GF-D8 (cell line): ENCODE measurements around the gene CHD1.

Experiments
- DNase-seq: peaks from one replicate; lab custom pipeline; 2025; lab: John Stamatoyannopoulos, UW

Gene CHD1

GRCh38 chr5:98813755-98814154 is 115.1 kb downstream of the CHD1 start:
- no peak for DNase-seq

GRCh38 chr5:98810206-98810605 is 118.6 kb downstream of the CHD1 start:
- no peak for DNase-seq

GRCh38 chr5:98807806-98808205 is 121.0 kb downstream of the CHD1 start:
- DNase-seq: no peak

GRCh38 chr5:98805070-98805469 is 123.7 kb downstream of the CHD1 start:
- no peak for DNase-seq

GRCh38 chr5:98804066-98804465 is 124.7 kb downstream of the CHD1 start:
- DNase-seq: no peak
